ENCODE data around the gene PLXNA4. TPM values are rescaled to one million over a fixed set of nuclear protein-coding genes. Genes with fewer than 3 reads are reported as not detected.

PLXNA4 gene
- total RNA-seq, 4 donors from 2014 or later = 4.8 to 19.7 (median 10.7) TPM

GRCh38 chr7:132499487-132499886 is 76.8 kb downstream of the PLXNA4 start:
- Histone ChIP-seq H3K27ac (no peak overlapping the region), H3K9me3 (no peaks in the 10 kb centered on the region), H3K27me3 (no peaks in the 10 kb centered on the region), H3K4me1 (peaks cover 0 to 11% (median 0%) of the 10 kb centered on the region in 3 donors), H3K4me3 (no peak overlapping the region), H3K36me3 (no peaks in the 10 kb centered on the region)
- 100% methylated on average over 2 of the region's 5 CpGs; no CpG with 5 or more reads in 1 of the 2 donors for WGBS, 2 donors (ENCODE audit: low coverage in 1 of 2)
- ATAC-seq = no peak
- no peak for TF ChIP-seq EP300 (IDR thresholded peaks at IDR 0.05)
- TF ChIP-seq POLR2AphosphoS5 (IDR thresholded peaks at IDR 0.05) = no peak
- TF ChIP-seq CTCF (IDR thresholded peaks at IDR 0.05) = no peak

GRCh38 chr7:132499065-132499464 is 77.2 kb downstream of the PLXNA4 start:
- H3K27me3 ChIP-seq = no peaks in the 10 kb centered on the region
- H3K27ac ChIP-seq = no peak overlapping the region
- peaks cover 0 to 11% (median 0%) of the 10 kb centered on the region in 3 donors for H3K4me1 ChIP-seq
- ATAC-seq = no peak
- WGBS, 2 donors (ENCODE audit: low coverage in 1 of 2) = 40 to 73% methylated on average over 1 to 2 of the region's 3 CpGs
- H3K4me3 ChIP-seq = no peak overlapping the region
- no peaks in the 10 kb centered on the region for H3K36me3 ChIP-seq
- no peak for TF ChIP-seq POLR2AphosphoS5 (IDR thresholded peaks at IDR 0.05)
- no peak for TF ChIP-seq POLR2A (IDR thresholded peaks at IDR 0.05)
- TF ChIP-seq CTCF (IDR thresholded peaks at IDR 0.05) = no peak
- no peak for TF ChIP-seq EP300 (IDR thresholded peaks at IDR 0.05)
- H3K9me3 ChIP-seq = no peaks in the 10 kb centered on the region

- peaks cover 0 to 11% (median 0%) of the 10 kb centered on the region in 3 donors for H3K4me1 ChIP-seq
- no peaks in the 10 kb centered on the region for H3K27me3 ChIP-seq
- WGBS, 2 donors (ENCODE audit: low coverage in 1 of 2) = 73 to 88% methylated on average over 1 to 4 of the region's 4 CpGs
- ATAC-seq = no peak
- no peaks in the 10 kb centered on the region for H3K36me3 ChIP-seq
- no peak overlapping the region for H3K27ac ChIP-seq
- H3K4me3 ChIP-seq = no peak overlapping the region
- H3K9me3 ChIP-seq = no peaks in the 10 kb centered on the region
- TF ChIP-seq POLR2AphosphoS5 (IDR thresholded peaks at IDR 0.05) = no peak
- no peak for TF ChIP-seq EP300 (IDR thresholded peaks at IDR 0.05)
- no peak for TF ChIP-seq CTCF (IDR thresholded peaks at IDR 0.05)
- no peak for TF ChIP-seq POLR2A (IDR thresholded peaks at IDR 0.05)
Observed at GRCh38 chr7:132498319-132498718, 78.0 kb downstream of the PLXNA4 start.

GRCh38 chr7:132497098-132497497 is 79.2 kb downstream of the PLXNA4 start:
- 79 to 85% methylated on average over 4 to 5 of the region's 5 CpGs for WGBS, 2 donors (ENCODE audit: low coverage in 1 of 2)
- TF ChIP-seq POLR2AphosphoS5 (IDR thresholded peaks at IDR 0.05) (no peak), POLR2A (IDR thresholded peaks at IDR 0.05) (no peak), EP300 (IDR thresholded peaks at IDR 0.05) (no peak)
- Histone ChIP-seq H3K36me3 (no peaks in the 10 kb centered on the region), H3K9me3 (no peaks in the 10 kb centered on the region), H3K27me3 (no peaks in the 10 kb centered on the region), H3K27ac (no peak overlapping the region), H3K4me3 (no peak overlapping the region), H3K4me1 (peaks cover 0 to 11% (median 0%) of the 10 kb centered on the region in 3 donors)
- no peak for ATAC-seq

GRCh38 chr7:132495936-132496335 is 80.3 kb downstream of the PLXNA4 start:
- WGBS, 2 donors (ENCODE audit: low coverage in 1 of 2) = 71 to 80% methylated on average over 1 of the region's 3 CpGs
- ATAC-seq = no peak

More at GRCh38 chr7:132495936-132496335, 80.3 kb downstream of the PLXNA4 start:
- TF ChIP-seq CTCF (IDR thresholded peaks at IDR 0.05) (no peak), EP300 (IDR thresholded peaks at IDR 0.05) (no peak), POLR2A (IDR thresholded peaks at IDR 0.05) (no peak), POLR2AphosphoS5 (IDR thresholded peaks at IDR 0.05) (no peak)
- Histone ChIP-seq H3K36me3 (no peaks in the 10 kb centered on the region), H3K9me3 (no peaks in the 10 kb centered on the region), H3K27ac (no peak overlapping the region), H3K4me3 (no peak overlapping the region), H3K27me3 (no peaks in the 10 kb centered on the region), H3K4me1 (peaks cover 0 to 14% (median 0%) of the 10 kb centered on the region in 3 donors)

All from gastroesophageal sphincter (tissue), 4 donors.